ENCODE measurements around the gene CAMK2A.

The CAMK2A gene

GRCh38 chr5:150203832-150204589 is 85.6 kb downstream of the CAMK2A start:
- DNase-seq, result no peak

GRCh38 chr5:150202501-150202900 is 87.1 kb downstream of the CAMK2A start:
- no peak for DNase-seq

GRCh38 chr5:150197476-150197875 is 92.1 kb downstream of the CAMK2A start:
- DNase-seq, result no peak

GRCh38 chr5:150196986-150197385 is 92.6 kb downstream of the CAMK2A start:
- DNase-seq, result no peak

- no peak for DNase-seq
Observed at GRCh38 chr5:150196514-150196913, 93.1 kb downstream of the CAMK2A start.

- DNase-seq, result no peak
Observed at GRCh38 chr5:150195736-150196485, 93.7 kb downstream of the CAMK2A start.

DNA sequence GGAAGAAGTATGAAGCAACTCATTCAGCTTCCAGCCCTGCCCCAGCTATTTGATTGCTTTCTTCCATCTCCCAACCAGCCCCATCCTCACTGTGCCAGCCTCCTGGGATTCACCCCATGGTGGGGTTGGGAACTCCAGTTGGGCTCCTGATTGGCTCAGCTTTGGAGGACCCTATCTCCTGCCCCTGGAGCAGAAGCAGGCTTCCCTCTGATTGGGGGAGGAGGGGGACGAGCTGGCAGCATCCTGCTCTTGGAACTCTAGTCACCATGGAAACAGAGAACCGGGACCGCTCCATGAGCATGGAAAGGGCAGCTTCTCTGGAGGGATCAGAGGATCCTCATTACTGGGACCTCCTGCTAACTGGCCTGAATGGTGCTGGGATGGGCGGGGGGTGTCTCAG is 97.1 kb downstream of the CAMK2A start:
- no peak for DNase-seq

- DNase-seq, result no peak
Observed at GRCh38 chr5:150190987-150191386, 98.6 kb downstream of the CAMK2A start.

GRCh38 chr5:150190503-150190979 is 99.0 kb downstream of the CAMK2A start:
- DNase-seq, result no peak

GRCh38 chr5:150189728-150190502 is 99.7 kb downstream of the CAMK2A start, which contains the start of gene SLC6A7:
Gene SLC6A7, plus strand, starts transcription at chr5:150190062. Its CDS starts 266 bp downstream, at chr5:150190328.
- DNase-seq, result no peak

DNA sequence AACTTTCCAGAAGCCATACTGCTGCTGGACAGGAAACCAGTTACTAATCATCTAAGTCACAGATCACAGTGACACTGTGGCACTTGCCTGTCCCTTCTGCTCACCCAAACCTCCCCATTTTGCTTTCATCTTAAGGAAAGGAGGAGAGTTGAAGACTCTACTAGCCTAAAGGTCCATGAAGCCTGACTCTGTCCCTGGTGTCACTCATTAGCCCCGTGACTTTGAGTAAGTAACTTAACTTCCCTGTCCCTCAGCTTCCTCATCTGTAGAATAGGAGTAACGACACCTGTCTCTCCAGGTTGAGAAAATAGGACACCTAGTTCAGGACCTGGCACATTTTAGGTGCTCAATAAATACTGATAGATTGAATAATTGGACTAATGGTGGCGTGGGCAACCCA is 100.2 kb downstream of the CAMK2A start:
- no peak for DNase-seq

DNA sequence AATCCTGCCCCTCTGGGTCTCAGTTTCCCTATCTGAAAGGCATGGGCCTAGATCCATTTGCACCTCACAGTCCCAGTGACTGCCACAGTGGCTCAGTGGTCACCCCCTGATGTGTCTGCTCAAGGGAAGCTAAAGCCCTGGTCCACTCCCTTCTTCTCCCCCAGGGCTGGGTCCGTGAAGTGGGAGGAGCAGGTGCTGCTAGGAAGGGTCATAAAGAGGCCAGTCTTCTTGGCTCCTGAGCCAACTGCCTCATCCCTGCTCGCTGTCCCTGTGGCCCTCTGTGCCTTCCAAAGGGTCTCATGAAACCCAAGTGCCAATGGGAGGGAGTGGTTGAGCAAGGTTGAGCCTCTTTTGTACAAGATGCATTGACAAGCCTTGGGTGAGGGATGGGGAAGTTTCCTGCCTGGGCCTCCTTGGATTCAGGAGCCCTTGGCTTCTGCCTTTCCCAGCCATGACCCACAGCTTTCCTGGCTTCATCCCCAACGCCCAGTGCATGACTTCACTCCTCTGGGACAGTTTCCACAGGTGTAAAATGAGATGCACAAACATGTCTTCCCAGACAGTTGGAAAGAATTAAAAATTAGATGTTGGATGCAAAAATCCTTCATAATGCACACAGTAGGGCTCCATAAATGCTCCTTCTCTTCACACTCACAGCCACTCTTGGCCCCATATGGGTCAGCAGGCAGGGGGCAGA is 101.3 kb downstream of the CAMK2A start:
- no peak for DNase-seq

DNA sequence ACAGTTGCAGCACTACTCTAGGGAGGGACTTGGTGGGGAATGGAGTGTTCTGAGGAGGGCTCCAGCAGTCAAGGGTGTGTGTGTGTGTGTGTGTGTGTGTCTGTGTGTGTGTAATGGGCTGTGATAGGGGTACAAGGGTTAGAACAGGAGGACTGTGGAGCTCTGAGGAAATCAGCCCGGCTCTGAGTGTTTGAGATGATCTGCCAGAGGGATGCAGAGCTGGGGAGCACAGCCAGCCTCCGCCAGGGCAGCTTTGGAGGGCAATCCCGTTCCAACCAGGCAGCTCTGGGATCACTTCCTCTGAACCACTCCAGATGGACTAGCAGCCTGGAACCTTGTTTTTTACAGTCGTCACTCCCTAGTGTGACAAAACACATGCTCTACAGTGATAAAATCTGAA is 102.7 kb downstream of the CAMK2A start:
- DNase-seq, result no peak

DNA sequence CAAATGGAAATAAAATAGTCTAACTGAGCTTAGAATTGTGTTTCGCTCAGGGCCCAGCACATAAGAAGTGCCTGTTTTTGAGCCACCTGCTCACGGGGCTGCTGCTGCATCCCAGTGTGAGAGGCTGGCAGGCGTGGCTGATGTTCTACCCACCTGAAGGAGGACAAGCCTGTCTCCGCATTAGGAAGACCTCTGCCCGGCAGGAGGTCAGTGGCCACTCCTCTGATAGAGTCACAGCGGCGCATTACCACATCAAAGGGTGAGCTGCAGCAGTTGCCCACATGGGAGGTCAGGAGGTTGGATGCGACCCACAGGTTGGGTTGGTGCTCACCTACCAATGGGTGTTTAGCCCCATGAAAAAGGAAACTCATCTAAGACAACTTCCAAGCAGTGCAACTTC is 103.4 kb downstream of the CAMK2A start:
- no peak for DNase-seq

DNA sequence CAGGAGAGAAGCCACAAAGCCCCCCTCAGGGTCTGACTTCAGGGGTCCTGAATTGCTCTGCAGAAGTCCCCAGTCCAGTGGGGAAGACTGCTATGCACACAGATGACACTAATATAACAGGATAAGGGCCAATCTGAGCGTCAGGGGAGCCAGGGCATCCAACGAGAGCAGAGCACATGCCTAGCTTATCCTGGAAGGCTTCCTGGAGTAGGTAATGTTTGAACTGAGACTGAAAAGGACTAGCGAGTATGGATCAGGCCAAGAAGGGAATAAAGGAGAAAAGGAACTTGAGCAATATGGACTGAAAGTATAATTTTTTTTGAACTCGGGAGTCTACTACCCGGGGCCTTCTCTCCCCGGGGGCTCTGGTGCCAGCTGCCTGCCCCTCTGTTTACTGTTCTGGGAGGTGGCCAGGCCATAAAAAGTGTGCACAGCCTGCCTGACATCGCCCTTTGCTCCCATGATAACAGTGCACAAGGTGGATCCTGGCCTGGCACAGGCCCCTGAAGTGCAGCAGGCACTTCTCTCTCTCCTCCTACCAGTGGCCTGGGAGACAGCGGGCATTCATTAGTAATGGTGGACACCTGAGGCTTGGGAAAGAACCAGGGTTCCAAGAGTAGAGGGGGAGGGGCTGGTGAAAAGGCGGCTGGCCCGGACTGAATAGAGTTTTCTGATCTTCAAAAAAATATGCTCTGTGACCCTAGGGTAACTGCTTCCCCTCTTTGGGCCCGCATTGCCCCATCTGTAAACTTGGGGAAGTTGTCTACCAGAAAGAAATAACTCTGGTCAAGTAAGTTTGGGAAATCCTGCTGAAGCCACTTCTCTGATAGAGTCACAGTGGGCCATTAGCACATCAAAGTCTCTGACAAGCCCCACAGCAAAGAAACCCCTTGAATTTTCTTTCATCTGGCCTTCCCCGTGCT is 104.3 kb downstream of the CAMK2A start:
- no peak for DNase-seq

- no peak for DNase-seq
Observed at GRCh38 chr5:150184006-150184405, 105.6 kb downstream of the CAMK2A start.

DNA sequence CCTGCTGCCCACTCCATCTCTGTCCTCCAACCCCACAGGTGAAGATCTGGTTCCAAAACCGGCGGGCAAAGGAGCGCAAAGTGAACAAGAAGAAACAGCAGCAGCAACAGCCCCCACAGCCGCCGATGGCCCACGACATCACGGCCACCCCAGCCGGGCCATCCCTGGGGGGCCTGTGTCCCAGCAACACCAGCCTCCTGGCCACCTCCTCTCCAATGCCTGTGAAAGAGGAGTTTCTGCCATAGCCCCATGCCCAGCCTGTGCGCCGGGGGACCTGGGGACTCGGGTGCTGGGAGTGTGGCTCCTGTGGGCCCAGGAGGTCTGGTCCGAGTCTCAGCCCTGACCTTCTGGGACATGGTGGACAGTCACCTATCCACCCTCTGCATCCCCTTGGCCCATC is 106.1 kb downstream of the CAMK2A start:
- DNase-seq, result no peak

- DNase-seq, result no peak
Observed at GRCh38 chr5:150182774-150183173, 106.8 kb downstream of the CAMK2A start.

GRCh38 chr5:150181766-150182545 is 107.6 kb downstream of the CAMK2A start:
- no peak for DNase-seq

- no peak for DNase-seq
Observed at GRCh38 chr5:150181027-150181426, 108.5 kb downstream of the CAMK2A start.
